ENCODE results near the gene SLC6A19.
A peak's percentile ranks its signal among the peaks of the same experiment; 100 is the strongest.

SLC6A19 gene

DNA sequence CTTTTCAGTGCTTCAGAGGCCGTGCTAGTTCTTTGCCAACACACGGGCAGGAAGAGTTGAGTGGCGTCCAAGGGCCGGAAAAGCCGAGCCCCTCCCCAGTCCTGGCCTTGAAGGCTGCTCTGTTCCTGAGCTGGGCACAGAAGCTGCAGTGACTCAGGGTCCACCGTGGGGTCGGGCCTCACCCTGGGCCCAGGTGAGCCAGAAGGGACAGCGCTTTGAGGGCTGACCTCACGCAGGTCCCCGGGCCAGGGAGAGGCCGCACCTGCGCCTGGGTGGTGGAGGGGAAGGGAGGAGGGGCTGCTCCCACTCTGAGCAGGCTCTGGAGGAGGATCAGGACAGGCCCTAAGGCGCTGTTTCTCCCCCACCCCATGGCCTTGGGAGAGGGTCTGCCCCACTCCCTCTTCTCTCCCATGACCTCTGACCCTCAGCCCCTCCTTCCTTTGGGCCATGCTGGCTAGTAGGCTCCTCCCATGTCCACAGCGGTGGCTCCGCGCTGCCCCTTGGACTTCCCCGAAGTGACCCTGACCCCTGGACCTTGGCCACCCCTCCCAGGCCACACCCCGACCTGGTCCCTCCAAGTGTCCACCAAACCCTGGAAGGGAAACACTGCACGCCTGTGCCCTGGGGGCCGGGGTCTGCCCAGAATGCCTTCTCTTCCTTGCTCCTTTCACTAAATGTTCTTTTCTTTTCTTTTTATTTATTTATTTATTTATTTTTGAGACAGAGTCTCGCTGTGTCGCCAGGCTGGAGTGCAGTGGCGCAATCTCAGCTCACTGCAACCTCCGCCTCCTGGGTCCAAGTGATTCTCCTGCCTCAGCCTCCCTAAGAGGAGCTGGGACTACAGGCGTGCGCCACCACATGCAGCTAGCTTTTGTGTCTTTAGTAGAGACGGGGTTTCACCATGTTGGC is 19.7 kb upstream of the SLC6A19 start:
- no peak for DNase-seq

DNA sequence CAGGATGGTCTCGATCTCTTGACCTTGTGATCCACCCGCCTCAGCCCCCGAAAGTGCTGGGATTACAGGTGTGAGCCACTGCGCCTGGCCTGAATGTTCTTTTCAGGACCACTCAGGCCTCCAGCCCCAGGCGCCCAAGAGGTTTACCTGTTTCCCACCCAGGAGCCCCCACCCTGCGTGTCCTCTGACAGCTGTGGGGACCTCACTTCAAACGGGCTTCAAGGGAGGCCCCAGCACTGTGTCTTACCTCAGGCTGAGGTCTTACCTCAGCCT is 19.1 kb upstream of the SLC6A19 start:
- no peak for DNase-seq

DNA sequence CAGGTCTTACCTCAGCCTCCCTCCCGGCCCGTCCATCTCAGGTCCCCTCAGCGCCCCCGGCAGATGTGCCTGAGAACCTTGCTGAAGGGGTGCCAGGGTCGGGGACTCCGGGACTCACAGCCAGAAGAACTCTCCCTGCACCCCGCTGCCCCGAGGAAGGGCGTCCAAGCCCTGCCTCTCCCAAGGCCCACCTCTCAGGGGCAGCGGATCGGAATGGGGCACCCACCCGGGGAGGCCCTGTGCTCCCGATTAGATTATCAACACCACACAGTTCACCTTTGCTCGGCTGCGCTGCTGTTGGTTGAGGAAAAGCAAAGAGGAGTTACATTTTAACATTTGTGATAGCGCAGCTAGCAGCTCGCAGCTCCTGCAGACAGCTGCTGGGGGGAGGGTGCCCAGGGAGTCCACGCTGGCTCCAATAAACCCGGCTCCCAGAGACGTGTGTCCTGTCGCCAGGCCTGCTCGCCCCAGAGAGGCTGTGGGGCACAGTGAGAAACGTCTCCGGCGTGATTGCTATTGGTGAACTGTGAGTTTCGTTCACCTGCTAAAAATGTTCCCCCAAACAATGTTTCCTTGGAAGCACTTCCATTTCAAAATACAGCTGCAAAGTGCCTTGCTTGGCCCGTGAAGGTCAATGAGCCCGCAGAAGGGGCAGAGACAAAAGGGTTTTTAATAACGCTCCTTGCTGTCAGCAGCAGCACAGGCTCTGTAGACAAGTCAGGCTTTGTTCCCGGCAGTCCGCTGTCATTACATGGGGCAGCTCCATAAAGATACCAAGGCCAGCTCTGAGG is 18.6 kb upstream of the SLC6A19 start:
- DNase-seq: no peak

DNA sequence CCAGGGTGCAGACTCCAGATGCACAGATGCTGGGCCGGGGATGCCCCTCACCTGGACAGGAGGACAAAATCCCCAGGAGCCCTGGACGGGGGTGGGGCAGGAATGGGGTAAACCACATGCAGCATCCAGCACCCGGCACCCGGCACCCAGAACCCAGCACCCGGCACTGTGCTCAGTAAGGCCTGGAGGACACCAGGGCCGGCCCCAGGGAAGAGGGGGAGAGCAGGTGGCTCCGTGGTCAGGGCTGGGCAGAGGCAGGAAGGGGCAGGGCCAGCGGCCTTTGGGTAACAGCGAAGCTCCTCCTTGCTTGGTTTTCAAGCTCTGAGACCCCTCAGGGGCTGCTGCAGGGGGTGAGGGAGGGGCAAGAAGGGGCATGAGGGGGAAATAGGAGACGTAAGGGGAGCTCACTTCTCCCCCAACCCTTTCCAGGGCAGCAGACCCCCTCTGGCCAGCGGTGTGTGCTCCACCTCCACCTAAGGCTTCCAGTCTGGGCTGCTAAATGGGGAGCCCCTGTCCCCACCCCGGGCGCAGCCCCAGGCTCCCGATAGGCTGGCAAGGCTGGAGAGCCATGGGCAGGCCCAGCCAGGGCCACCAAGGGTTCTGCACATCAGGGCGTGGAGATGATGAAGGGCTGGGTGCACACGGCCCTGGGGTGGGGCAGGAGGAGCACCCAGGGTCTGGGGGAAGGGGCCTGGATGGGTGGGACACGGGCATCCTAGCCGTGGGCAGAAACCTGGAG is 17.8 kb upstream of the SLC6A19 start:
- DNase-seq: no peak

DNA sequence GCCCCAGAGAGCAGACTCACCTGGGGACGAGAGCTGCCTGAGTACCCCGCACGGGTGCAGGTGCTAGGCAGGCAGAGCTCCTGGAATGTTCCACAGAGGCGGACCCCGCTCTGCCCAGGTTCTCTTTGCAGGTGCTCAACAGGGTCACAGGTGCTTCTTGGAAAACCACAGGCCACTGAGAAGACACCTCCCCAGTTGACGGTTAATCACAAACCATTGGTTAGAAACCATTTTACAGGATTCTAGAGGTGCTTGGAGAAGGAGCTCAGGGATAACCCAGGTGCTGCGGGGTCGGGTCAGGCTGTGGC is 17.3 kb upstream of the SLC6A19 start:
- DNase-seq: no peak

DNA sequence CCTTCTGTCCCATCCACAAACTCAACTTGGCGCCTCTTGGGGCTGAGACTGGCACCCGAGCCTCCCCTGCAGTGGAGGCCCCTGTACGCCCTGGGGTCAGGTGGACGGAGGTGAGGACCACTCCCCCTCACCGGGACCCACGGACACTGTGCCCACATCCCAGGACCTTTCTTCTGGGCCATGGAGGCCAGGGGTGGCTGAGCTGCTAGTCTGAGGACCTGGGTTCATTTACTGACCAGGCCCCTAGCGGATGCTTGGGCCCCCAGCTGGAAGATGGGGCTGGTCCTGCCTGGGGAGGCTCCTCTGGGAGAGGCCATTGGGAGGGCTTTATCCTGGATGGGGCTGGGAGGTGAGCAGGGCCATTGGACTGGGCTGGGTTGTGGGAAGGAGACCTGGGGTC is 16.9 kb upstream of the SLC6A19 start:
- DNase-seq: no peak

DNA sequence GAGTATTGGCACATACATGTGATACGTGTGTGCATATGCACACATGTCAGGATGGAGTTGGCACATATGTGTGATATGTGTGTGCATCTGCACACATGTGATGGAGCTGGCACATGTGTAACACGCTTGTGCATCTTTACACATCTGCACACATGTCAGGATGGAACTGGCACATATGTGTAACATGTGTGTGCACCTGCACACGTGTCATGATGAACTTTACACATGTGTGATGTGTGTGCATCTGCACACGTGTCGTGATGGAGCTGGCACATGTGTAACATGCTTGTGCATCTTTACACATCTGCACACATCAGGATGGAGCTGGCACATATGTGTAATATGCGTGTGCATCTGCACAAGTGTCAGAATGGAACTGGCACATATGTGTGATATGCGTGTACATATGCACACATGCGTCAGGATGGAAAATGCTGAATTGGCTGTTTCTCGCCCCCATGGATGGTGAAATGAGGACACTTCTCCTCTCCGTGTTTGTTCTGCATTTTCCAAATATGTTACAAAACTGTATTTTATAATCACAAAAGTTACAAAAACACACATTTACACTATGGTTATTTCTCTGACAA is 16.3 kb upstream of the SLC6A19 start:
- DNase-seq: no peak

DNA sequence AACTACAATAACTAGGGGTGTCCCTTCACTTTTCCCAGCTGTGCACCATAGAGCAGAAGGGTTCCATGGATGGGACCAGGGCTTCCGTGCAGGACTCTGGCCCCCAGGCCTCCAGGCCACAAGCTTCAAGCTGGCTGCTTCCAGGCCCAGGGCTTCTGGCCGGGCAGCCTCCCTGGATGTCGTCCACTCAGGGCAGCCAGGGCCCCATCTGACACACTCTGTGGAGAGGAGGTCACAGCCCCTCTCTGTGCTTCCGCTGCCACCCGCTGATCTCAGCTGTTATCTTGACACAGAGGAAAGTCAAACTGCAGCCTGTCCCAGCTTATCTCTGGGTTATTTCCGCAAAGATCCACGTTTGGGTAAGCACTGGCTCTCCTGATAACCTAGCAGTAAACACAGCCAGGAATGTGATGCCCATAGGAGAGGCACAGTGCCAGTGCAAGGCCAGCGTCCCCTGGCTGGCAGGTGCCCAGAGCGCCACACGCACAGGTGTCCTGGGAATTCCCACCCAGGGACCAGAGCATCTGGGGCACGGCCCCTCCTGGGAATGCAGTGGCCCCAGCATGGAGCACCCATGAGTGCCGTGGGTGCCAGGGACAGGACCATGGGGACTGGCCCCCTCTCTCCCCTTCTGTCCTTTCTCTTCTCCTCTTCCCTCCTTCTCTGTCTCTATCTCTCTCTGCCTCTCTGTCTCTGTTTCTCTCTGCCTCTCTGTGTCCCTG is 15.6 kb upstream of the SLC6A19 start:
- peak; percentile 81 for DNase-seq

DNA sequence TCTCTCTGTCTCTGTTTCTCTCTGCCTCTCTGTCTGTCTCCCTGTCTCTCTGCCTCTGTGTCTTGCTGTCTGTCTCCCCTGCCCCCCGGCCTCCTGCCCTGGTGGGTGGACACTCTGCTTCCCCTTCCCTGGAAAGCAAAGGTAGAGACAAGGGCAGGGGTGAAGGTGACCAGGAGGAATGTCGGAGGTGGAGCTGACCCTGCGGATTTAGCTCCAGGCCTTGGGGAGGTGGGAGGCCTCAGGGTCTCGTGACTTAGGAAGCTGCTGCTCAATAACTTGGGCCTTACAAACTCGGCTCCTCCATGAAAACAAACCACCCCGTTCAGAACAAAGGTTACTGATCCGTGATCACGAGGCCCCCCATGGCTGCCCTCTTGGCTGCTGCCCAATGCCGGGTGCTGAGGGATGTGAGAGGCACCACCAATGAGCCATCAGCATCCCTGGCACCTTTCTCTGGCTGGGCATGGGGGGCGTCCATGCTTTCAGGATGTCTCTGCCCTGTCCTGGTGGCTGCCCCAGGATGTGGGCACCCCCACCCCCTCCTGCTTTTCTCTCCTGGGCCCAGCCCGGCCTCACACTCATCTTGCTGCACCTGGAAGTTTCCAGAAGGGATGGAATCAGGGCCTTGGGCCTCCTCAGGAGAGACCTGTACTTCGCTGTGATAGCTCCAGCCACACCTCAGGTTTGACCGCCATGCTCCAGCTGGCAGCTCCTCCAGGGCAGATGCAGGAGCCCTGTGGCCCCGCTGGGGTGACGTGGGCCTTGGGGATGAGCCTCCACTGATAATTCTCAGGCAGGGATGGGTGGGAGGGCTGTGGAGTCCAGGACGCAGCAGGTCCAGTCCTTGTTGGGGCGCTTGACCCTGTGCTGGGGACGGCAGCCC is 14.8 kb upstream of the SLC6A19 start:
- DNase-seq: no peak

DNA sequence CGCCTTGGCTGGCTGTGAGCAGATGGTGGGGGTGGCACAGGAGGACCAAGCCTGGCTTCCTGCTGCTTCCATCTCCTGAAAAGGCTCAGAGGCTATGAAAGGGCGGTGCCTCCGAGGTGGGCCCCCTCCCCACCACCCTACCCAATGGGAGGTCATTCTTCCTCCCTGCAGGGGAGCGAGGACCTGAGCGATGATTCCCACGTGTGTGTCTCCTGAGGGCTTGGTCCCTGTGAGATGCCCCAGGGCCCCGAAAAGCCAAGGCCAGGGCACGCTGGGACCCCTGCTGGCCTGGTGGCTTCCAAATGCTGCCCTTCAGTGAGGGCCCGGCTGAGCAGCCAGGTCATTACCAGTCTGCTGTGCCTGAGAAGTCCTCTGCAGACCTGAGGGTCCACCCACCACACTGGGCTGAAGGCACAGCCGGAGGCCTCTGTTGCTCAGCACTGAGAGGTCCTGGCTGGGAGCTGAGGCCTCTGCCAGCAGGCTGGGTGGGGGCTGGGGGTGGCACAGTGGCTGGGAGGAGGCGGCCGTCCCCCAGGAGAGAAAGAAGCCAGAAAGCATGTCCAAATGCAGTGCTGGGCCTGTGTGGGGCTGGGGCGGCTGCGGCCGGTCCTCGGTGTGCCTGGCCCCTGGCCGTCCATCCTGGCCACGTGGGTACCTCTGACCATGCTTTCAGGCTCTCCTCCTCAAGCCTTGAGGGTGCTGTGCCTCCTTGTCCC is 14.0 kb upstream of the SLC6A19 start:
- no peak for DNase-seq

DNA sequence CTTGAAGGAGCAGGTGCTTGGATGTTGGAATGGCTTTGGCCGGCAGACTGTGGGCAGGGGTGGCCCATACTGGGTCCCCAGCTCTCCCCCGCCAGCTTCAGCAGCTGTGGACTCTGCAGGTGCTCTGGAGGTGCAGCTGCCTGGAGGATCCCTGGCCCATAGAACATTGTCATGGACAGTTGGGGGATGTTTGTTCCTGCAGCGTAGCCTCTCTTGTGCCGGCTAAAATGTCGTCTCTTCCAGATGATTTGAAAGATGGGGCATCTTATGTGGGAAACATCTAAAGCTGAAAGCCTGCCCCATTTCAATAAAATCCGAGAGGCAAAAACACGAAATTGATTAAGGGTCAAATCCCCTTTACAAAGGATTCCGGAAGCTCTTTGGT is 13.5 kb upstream of the SLC6A19 start:
- DNase-seq: no peak

DNA sequence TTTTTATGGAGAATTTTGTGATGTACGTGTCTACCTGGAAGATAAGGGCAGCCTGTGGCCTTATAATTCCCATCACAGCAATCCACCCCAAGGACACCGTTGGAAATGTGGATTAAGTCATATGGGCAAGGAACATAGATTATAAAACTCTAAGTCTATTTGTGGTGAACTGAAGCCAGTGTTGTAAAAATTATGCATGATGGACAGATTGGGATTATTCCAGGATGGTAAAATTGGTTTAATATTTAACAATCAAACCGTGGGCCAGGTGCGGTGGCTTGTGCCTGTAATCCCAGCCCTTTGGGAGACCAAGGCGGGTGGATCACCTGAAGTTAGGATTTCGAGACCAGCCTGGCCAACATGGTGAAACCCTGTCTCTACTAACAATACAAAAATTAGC is 12.9 kb upstream of the SLC6A19 start:
- no peak for DNase-seq

DNA sequence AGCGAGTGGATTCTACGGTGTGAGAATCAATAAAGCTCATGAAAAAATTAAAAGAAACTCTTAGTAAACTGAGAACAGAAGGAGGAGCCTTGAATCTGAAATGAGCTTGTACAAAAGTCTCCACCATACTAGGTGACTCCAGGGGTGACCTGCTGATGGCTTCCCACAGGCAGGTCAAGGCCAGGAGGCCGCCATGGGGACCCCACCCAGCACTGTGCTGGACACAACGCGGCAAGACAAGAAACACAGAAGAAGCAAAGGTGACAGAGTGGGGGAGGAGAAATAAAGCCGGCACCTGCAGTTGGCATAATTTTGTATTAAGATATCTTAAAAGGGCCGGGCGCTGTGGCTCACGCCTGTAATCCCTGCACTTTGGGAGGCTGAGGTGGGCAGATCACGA is 12.1 kb upstream of the SLC6A19 start:
- no peak for DNase-seq

DNA sequence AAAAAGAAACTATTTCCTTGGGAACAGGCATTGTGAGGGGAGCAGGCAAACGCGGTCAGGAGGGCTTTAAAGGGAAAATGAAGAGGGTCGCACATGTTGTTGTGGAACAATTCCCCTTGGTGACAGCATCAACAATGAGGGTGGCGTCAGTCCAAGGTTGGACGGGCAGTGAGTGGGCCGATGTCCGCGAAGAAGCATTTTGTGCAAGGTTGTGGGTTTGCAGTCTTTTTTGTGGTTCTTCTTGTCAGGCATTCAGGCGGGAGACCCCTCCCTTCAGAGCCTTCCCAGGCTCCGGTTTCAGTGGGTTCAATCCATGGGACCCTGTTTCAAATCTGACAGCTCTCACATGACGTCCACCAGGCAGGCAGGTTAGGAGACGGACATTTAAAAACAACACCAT is 11.1 kb upstream of the SLC6A19 start:
- DNase-seq: no peak

DNA sequence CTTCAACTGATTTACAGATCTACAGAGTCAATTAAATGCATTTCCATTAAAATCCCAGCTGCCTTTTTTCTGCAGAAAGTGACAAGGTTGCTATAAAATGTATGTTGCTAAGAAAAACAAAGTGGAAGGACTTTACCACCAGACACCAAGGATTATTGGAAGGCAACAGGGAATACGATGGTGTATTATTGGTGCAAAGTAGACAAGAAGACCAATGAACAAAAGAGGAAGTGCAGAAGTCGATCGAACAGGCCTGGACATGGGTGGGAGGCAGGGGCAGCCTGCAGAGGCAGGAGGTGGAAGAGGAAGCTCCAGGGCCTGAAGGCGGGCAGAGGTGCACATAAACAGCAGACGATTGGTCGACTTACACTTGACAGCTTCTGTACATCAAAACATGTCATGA is 10.6 kb upstream of the SLC6A19 start:
- peak; percentile 39 for DNase-seq

DNA sequence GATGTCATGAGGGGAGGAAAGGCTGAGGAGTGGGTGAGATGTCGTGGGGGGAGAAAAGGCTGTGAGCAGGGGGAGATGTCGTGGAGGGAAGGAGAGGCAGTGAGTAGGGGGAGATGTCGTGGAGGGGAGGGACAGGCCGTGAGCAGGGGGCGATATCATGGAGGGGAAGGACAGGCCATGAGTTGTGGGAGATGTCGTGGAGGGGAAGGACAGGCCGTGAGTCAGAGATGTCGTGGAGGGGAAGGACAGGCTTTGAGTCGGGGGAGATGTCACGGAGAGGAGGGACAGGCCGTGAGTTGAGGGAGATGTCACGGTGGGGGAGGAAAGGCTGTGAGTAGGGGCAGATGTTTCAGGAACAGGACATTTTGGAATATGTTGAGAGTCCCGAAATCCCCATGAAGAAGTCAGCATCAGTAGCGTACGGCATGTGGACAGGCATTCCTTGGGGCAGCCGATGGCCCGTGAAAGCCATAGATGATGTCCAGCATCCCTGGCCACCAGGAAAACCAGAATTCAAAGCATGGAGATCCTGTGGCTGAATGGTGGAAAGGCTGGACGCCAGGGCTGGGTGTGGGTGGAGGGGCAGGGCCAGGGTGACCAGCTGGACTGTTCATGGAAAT is 8.3 kb upstream of the SLC6A19 start:
- DNase-seq: no peak

DNA sequence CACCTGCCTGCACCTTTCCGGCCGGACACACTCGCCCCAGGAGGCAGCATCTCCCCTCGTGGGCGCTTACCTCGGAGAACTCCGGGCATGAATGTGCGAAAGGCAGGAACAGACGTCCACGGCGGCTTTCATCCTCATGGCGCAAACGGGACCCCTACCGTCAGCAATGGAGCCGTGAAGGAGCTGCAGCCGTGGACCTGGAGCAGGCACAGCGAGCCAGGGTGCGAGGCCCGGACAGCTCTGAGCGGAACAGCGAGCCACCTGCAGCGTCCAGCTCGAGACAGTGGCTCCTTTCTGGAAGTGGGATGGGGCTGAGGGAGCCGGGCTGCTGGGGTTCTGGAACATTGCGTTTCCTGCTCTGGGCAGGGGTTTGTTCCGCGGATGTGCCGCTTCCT is 7.8 kb upstream of the SLC6A19 start:
- no peak for DNase-seq

DNA sequence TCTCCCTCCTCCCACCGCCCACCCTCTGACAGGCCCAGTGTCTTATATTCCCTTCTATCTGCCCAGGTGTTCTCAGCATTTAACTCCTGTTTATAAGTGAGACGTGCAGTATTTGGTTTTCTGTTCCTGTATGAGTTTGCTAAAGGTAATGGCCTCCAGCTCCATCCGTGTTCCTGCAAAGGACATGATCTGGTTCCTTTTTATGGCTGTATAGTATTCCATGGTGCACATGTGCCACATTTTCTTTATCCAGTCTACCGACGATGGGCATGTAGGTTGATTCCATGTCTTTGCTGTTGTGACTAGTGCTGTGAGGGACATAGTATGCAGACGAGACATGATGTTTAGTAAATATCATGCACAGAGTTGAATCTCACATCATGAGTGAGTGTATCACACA is 7.0 kb upstream of the SLC6A19 start:
- DNase-seq: no peak

DNA sequence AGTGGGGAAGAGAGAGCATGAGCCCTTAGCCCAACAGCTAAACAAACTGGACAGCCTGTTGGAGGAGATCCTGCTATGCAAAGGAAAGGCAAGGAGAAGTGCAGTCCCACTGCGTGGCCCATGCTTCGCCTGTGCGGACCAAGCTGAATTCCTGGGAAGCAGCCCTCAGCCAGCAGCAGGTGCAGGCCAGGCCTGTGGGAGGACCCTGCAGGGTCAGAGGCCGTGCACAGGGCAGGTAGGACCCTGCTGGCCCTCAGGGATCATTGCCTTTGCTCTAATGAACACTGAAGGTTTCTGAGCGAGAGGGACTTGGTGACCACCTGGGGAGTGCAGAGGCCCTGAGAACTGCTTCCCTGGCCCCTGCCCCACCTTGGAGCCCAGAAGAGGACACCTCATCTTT is 6.0 kb upstream of the SLC6A19 start:
- DNase-seq: no peak

DNA sequence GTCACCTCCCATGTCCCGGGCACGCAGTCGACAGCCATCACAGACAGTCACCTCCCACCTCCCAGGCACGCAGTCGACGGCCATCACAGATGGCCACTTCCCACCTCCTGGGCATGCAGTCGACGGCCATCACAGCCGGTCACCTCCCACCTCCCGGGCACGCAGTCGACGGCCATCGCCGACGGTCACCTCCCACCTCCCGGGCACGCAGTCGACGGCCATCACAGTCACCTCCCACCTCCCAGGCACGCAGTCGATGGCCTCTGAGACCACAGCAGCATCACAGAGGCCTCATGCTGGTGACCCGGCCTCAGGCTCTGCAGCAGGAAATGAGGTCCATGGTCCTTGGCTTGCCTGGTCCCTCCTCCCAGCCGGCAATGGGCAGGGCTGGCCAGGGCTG is 5.5 kb upstream of the SLC6A19 start:
- no peak for DNase-seq

DNA sequence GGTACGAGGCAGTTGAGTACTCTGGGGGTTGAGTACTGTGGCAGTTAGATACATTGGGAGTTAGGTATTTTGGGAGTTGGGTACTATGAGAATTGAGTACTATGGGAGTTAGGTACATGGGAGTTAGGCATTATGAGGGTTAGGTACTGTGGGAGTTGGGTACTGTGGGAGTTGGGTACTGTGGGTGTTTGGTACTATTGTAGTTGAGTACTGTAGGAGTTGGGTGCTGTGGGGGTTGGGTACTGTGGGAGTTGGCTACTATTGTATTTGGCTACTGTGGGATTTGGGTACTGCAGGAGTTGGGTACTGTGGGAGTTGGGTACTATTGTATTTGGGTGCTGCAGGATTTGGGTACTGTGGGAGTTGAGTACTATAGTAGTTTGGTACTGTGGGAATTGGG is 4.8 kb upstream of the SLC6A19 start:
- DNase-seq: no peak

All from hematopoietic multipotent progenitor cell treated with erythropoietin and hydrocortisone succinate and interleukin-3 and kit ligand, for 6 days (in vitro differentiated cells).